Measurements from ENCODE around the gene DDR2.

DDR2 gene

GRCh38 chr1:162674034-162674608 is 41.9 kb downstream of the DDR2 start:
- no peak for DNase-seq

- no peak for DNase-seq
Observed at GRCh38 chr1:162676087-162676486, 43.8 kb downstream of the DDR2 start.

GRCh38 chr1:162676750-162677149 is 44.5 kb downstream of the DDR2 start:
- no peak for DNase-seq

GRCh38 chr1:162677607-162678371 is 45.5 kb downstream of the DDR2 start:
- DNase-seq = no peak

- no peak for DNase-seq
Observed at GRCh38 chr1:162678439-162678838, 46.2 kb downstream of the DDR2 start.

- no peak for DNase-seq
Observed at GRCh38 chr1:162679298-162679697, 47.0 kb downstream of the DDR2 start.

DNA sequence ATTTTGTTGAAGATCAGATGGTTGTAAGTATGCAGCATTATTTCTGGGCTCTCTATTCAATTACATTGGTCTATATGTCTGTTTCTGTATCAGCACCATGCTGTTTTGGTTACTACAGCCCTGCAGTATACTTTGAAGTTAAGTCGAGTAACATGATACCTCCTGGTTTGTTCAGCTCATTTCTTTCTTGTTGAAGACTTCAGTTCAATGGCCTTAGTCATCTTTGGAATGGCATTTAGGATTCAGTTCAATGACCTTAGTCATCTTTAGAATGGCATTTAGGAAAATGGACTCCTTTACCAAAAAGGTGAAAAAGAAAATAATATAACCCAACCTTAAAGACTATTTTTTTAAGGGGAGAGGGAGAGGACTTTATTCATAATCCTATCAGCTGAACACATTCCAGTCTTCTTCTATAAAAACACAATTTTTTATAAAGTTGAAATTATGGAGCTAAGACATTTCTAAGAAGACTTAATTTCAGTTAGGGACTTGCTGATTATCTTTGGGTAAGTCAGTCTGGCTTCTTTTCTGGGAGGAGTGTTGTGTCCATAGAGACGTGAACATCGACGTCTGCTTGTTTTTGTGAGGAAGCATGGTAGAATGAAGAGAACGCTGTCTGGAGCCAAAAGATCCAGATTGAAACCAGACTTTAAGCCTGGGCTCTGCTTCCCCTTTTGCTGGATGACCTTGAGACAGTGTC is 48.3 kb downstream of the DDR2 start:
- no peak for DNase-seq

GRCh38 chr1:162681122-162681436 is 48.8 kb downstream of the DDR2 start:
- no peak for DNase-seq

GRCh38 chr1:162682013-162682419 is 49.8 kb downstream of the DDR2 start:
- DNase-seq = no peak

DNA sequence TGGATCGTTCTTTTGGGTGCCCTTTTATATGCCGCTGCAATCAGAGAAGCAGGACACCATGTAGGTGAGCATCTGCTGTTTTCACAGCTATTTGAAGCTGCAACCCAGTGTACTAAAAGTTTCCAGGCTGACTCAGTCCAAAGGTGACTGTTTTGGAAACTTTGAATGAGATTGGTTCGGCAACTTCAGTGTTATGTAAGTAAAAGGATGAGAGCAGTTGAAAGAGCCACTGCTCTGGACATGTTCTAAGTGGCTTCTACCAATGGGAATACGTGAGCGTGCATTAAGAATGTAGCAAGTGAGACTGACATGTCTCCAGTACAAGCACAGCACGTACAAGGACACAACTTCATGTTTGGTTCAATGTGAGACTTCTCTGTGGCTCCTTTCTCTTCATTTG is 55.6 kb downstream of the DDR2 start:
- DNase-seq = no peak

DNA sequence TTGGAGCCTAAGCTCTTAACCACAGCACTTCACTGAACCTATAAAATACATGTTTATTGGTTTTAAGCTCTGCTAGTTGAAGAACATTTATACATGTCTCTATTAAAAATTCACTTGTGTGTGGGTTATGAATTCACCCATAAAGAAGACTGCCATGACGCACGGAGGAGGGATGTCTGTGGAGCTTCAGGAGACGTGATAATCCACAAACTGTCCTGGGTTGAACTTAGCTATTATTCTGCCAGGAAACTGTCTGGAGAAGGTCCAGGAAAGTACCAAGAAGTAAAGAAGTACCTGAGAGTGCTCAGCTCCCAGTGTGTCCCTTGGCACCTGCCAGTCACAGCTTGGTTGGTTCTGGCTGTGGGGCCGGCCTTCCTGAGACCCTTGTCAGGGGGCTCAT is 56.3 kb downstream of the DDR2 start:
- no peak for DNase-seq

- no peak for DNase-seq
Observed at GRCh38 chr1:162688931-162689330, 56.7 kb downstream of the DDR2 start.

DNA sequence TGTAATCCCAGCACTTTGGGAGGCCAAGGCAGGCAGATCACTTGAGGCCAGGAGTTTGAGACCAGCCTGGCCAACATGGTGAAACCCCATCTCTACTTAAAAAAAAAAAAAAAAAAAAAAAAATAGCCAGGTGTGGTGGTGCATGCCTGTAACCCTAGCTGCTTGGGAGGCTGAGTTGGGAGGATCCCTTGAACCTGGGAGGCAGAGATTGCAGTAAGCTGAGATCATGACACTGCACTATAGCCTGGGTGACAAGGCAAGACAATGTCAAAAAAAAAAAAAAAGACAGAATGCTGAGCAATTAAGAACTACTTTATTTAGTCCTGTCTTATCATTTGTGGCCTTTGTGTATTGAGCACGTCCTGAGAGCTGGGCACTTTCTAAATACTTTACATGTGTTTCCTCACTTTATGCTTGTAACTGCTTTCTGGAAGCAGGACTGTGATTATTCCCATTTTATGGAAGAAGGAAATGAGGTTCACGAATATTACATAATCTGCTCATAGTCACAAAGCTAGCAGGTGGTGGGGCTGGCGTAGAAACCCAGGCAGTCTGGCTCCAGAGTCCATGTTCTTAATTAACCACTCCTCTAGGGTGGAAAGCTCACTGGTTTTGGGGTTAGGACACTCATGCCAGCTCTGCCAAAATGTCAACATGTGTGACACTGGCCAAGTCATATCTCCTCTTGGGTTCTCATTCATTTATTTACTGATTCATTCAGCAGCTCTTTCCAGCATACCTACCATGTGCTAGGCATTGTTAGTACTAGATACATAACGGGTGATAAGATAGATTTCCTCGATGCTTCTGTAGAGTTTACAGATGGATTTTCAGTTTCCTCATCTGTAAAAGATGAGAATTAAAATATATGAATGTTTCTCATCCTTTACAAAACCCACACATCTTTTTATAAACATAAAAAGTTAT is 57.7 kb downstream of the DDR2 start:
- DNase-seq = no peak

- no peak for DNase-seq
Observed at GRCh38 chr1:162690672-162691434, 58.6 kb downstream of the DDR2 start.

DNA sequence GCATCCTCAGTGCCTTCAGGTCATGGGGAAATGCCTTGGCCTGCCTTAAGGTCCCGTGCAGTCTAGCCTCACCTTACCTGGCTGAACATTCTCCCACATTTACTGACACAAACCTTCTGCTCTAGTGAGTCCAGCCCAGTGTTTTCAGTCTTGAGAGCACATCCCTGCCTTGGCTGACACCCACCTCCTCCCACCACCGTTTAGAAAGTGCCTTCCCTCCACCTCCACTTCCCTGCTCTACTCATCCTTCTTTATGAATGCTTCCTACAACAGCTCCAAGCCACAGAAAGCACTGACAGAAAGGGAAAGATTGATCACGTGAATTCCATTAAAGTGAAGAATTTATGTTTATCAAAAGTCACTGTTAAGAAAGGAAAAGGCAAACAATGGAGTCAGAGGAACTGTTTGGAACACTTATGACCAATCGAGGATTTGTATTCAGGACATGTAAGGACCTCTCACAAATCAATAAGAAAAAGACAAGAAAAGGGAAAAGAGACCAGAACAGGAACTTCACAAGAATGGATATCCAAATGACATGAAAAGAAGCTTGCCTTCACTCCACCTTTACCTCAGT is 59.8 kb downstream of the DDR2 start:
- no peak for DNase-seq

GRCh38 chr1:162694911-162695310 is 62.6 kb downstream of the DDR2 start:
- DNase-seq = no peak

GRCh38 chr1:162695687-162696086 is 63.4 kb downstream of the DDR2 start:
- DNase-seq = no peak

GRCh38 chr1:162696286-162696862 is 64.1 kb downstream of the DDR2 start:
- DNase-seq = peak; percentile 64

GRCh38 chr1:162697140-162697895 is 65.1 kb downstream of the DDR2 start:
- DNase-seq = no peak

GRCh38 chr1:162699366-162699765 is 67.1 kb downstream of the DDR2 start:
- no peak for DNase-seq

DNA sequence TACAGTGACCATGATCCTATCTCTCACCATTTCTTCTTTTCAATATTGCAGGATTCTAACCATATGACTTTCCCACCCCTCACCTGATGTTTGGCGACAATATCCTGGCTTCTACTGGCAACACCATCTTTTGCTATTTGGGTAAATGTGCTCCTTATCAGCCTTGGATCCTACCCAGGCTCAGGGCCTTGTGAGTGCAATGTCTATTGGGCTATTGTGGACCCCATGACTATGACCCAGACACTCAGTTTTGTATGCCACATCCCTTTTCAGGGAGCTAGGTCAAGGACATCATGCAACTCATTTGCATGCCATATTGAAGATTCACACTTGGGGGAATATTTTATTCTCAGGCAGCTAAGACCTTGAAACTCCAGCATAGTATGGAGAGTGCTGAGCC is 67.9 kb downstream of the DDR2 start:
- DNase-seq = no peak
